GM19397 (cell line): ENCODE results near the gene BCAR1.
"Not testable (repeated sequence)": the region's sequence is repeated elsewhere in the genome, so short reads cannot be mapped to it uniquely, and the experiment has no call there.

Source experiments
- ATAC-seq: cut with Tn5 transposase; IDR thresholded peaks from one replicate; pipeline ENCODE4 v1.9.1; 2021; ENCODE audit warnings: mild to moderate bottlenecking, moderate library complexity; ENCODE audit not compliant: unreplicated experiment

Gene BCAR1

GRCh38 chr16:75271441-75272096, 20.1 kb upstream of the BCAR1 start:
- ATAC-seq, result no peak

GRCh38 chr16:75269358-75269757, 17.9 kb upstream of the BCAR1 start:
- ATAC-seq, result not testable (repeated sequence)

GRCh38 chr16:75267631-75268264, 16.3 kb upstream of the BCAR1 start:
- ATAC-seq, result no peak

- ATAC-seq, result no peak
These were observed 15.6 kb upstream of the BCAR1 start for GRCh38 chr16:75266738-75267630.

- ATAC-seq, result peak; percentile 77
These were observed 14.7 kb upstream of the BCAR1 start for GRCh38 chr16:75265911-75266701.

- ATAC-seq, result peak; percentile 38
These were observed 13.8 kb upstream of the BCAR1 start for GRCh38 chr16:75264999-75265910.

- no peak for ATAC-seq
These were observed 13.1 kb upstream of the BCAR1 start for GRCh38 chr16:75264457-75264998.

GRCh38 chr16:75263963-75264445, 12.6 kb upstream of the BCAR1 start:
- ATAC-seq, result no peak

GRCh38 chr16:75263291-75263962, 12.0 kb upstream of the BCAR1 start:
- no peak for ATAC-seq

GRCh38 chr16:75262800-75263127, 11.3 kb upstream of the BCAR1 start:
- no peak for ATAC-seq

GRCh38 chr16:75262104-75262799, 10.8 kb upstream of the BCAR1 start:
- no peak for ATAC-seq

- ATAC-seq, result no peak
These were observed 10.2 kb upstream of the BCAR1 start for GRCh38 chr16:75261590-75262078.

- no peak for ATAC-seq
These were observed 9.6 kb upstream of the BCAR1 start for GRCh38 chr16:75260851-75261589.

GRCh38 chr16:75258807-75259141, 7.3 kb upstream of the BCAR1 start:
- no peak for ATAC-seq

- ATAC-seq, result no peak
These were observed 6.7 kb upstream of the BCAR1 start for GRCh38 chr16:75257886-75258806.

GRCh38 chr16:75256696-75257343, 5.4 kb upstream of the BCAR1 start:
- ATAC-seq, result no peak
